ENCODE results near the gene FOXL3. TPM values are rescaled to one million over a fixed set of nuclear protein-coding genes. Genes with fewer than 3 reads are reported as not detected.

Gene FOXL3
- total RNA-seq, 1 donor from 2014 or later = not detected

DNA sequence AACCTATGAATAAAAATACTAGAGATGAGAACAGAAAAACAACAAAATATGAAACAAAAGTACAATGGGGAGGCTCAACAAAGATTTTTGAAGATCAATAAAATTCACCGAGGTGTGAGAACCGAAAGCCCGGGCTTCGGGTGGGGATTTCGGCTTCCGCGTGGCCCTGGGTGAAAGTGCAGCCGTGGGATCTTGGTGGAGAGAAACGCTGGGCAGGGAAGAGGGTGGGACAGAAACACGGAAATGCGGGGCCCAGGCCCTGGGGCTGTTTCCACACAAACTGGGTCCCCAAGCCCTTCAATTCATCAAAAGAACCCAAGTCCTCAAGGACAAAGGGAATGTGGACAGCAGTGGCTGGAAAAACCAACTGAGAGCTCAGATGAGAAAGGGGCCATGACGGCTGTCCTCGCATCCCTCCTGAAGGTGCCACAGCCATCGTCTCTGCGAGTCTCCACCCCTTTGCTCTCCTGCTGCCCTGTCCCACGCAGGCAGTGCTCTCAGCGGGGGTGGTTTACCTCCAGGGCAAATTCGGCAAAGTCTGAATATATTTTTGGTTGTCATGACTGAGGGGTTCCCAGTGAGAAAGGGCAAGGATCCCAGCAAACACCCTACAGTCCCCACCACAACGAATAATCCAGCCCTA is 19.7 kb downstream of the FOXL3 start:
- ChIA-PET POLR2A (no interaction called here), CTCF (no interaction called here)
- TF ChIP-seq, protein P1, sequence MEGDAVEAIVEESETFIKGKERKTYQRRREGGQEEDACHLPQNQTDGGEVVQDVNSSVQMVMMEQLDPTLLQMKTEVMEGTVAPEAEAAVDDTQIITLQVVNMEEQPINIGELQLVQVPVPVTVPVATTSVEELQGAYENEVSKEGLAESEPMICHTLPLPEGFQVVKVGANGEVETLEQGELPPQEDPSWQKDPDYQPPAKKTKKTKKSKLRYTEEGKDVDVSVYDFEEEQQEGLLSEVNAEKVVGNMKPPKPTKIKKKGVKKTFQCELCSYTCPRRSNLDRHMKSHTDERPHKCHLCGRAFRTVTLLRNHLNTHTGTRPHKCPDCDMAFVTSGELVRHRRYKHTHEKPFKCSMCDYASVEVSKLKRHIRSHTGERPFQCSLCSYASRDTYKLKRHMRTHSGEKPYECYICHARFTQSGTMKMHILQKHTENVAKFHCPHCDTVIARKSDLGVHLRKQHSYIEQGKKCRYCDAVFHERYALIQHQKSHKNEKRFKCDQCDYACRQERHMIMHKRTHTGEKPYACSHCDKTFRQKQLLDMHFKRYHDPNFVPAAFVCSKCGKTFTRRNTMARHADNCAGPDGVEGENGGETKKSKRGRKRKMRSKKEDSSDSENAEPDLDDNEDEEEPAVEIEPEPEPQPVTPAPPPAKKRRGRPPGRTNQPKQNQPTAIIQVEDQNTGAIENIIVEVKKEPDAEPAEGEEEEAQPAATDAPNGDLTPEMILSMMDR (IDR thresholded peaks at IDR 0.05) = no peak
- intact Hi-C loops (cut with micrococcal nuclease) = no loop called here
- DNase-seq (no peak), ATAC-seq (ENCODE audit: low read depth) (no peak)
- Mint-ChIP-seq H3K4me1 (no peaks in the 10 kb centered on the region), H3K27ac (no peak overlapping the region), H3K9me3 (peaks cover 8% of the 10 kb centered on the region), H3K4me3 (no peak overlapping the region), H3K36me3 (ENCODE audit: low read depth) (no peaks in the 10 kb centered on the region), H3K27me3 (peaks cover 7% of the 10 kb centered on the region)

DNA sequence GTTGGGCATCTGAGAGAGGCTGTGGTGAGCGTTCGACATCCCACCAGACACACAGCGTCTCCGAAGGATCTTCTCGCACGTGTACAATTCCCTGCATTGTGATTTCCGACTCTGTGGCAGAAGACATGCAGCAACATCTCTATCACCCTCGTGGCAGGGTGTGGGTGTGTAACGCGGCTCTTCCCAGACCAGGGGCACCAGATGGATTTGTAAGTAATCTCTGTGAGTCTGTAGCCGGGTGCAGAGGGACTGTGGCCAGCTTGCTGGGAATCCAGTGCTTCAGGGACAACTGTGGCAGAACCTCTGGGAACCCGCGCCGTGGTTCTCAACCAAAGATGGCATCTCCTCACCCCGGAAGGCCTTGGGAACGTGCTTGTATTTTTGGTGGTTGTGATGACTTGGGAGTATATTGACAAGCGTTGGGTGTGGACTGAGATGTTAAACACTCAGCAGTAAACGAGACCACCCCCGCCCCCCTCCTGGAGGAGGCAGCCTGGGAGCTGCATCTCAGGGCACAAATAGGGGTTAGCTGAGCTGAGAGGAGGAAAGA is 21.2 kb downstream of the FOXL3 start:
- ChIA-PET POLR2A (no interaction called here), CTCF (no interaction called here)
- H3K27ac Mint-ChIP-seq = no peak overlapping the region
- DNase-seq (no peak), ATAC-seq (ENCODE audit: low read depth) (no peak)
- H3K4me3 Mint-ChIP-seq = no peak overlapping the region
- H3K27me3 Mint-ChIP-seq = peaks cover 16% of the 10 kb centered on the region
- H3K4me1 Mint-ChIP-seq = no peaks in the 10 kb centered on the region
- H3K9me3 Mint-ChIP-seq = peaks cover 11% of the 10 kb centered on the region
- intact Hi-C loops (cut with micrococcal nuclease) = no loop called here
- no peaks in the 10 kb centered on the region for H3K36me3 Mint-ChIP-seq (ENCODE audit: low read depth)
- TF ChIP-seq, protein P1 (IDR thresholded peaks at IDR 0.05) = no peak

DNA sequence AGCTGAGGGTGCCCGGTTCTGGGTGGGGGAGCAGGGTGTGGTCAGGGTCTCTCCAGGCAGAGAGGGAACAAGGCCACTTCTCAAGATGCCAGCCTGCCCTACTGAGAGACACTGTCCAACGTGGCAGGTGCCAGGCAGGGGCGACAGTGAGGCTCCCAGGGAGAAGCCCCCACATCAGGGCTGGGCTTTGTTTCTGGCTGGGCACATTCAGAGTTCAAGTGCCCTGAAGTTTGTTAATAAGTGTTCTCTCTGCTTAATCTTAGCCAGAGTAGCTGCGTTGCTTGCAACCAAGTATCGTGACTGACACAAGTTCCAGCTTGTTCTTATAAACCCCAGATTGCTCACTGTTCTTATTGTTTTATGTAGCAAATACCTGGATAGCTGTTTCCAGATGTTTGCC is 21.8 kb downstream of the FOXL3 start:
- no peak for ATAC-seq (ENCODE audit: low read depth)
- TF ChIP-seq, protein P1 (IDR thresholded peaks at IDR 0.05) = no peak
- H3K27ac Mint-ChIP-seq = no peak overlapping the region
- ChIA-PET CTCF (no interaction called here), POLR2A (no interaction called here)
- no peaks in the 10 kb centered on the region for H3K4me1 Mint-ChIP-seq
- H3K4me3 Mint-ChIP-seq = no peak overlapping the region
- intact Hi-C loops (cut with micrococcal nuclease) = no loop called here
- H3K36me3 Mint-ChIP-seq (ENCODE audit: low read depth) = no peaks in the 10 kb centered on the region
- H3K27me3 Mint-ChIP-seq = peaks cover 18% of the 10 kb centered on the region
- DNase-seq = no peak
- H3K9me3 Mint-ChIP-seq = peaks cover 11% of the 10 kb centered on the region

DNA sequence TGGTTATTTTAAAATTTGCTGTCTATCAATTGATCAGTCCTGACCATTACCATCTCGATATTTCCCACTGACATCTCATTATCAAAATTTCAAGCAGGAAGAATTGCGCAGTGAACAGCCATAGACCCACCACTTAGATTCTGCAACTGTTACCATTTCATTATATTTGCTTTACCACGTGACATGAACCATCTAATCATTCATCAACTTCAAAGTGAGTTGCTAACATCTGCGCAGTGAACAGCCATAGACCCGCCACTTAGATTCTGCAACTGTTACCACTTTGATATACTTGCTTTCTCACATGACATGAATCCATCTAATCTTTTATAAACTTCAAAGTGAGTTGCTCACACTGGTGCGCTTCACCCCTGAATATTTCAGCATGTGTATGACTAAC is 22.5 kb downstream of the FOXL3 start:
- ChIA-PET CTCF (no interaction called here), POLR2A (no interaction called here)
- peaks cover 23% of the 10 kb centered on the region for H3K27me3 Mint-ChIP-seq
- intact Hi-C loops (cut with micrococcal nuclease) = no loop called here
- H3K9me3 Mint-ChIP-seq = peaks cover 11% of the 10 kb centered on the region
- H3K36me3 Mint-ChIP-seq (ENCODE audit: low read depth) = no peaks in the 10 kb centered on the region
- no peak overlapping the region for H3K27ac Mint-ChIP-seq
- ATAC-seq (ENCODE audit: low read depth) (no peak), DNase-seq (no peak)
- TF ChIP-seq, protein P1 (IDR thresholded peaks at IDR 0.05) = no peak
- H3K4me3 Mint-ChIP-seq = no peak overlapping the region
- no peaks in the 10 kb centered on the region for H3K4me1 Mint-ChIP-seq

DNA sequence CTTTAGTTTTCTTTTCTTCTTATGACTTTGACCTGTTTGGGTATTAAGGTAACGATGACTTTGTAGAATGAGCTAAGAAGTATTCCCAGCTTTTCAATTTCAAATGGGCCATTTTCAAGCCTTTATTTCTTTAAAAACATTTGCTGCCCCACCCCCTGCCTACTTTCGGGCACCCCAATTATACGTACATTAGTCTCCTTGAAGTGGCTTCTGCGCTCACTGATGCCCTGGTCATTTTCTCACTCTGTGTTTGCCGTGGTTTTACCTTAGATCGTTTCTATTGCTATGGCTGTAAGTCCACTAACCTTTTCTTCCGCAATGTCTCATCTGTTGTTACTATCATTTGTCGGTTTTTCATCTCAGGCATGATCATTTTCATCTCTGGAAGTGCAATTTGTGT is 24.9 kb downstream of the FOXL3 start:
- ChIA-PET CTCF (no interaction called here), POLR2A (no interaction called here)
- Mint-ChIP-seq H3K4me1 (no peaks in the 10 kb centered on the region), H3K4me3 (no peak overlapping the region), H3K36me3 (ENCODE audit: low read depth) (no peaks in the 10 kb centered on the region), H3K27ac (no peak overlapping the region), H3K27me3 (peaks cover 34% of the 10 kb centered on the region), H3K9me3 (peaks cover 4% of the 10 kb centered on the region)
- no peak for ATAC-seq (ENCODE audit: low read depth)
- intact Hi-C loops (cut with micrococcal nuclease) = no loop called here
- DNase-seq = no peak
- TF ChIP-seq, protein P1 (IDR thresholded peaks at IDR 0.05) = no peak
